Measurements from ENCODE around the gene DRG1. TPM values are rescaled to one million over a fixed set of nuclear protein-coding genes. Genes with fewer than 3 reads are reported as not detected.
"Not testable (repeated sequence)": the region's sequence is repeated elsewhere in the genome, so short reads cannot be mapped to it uniquely, and the experiment has no call there.

The DRG1 gene
- total and polyA plus RNA-seq, 2 donors from 2014 or later: 46.5 to 93.3 TPM

DNA sequence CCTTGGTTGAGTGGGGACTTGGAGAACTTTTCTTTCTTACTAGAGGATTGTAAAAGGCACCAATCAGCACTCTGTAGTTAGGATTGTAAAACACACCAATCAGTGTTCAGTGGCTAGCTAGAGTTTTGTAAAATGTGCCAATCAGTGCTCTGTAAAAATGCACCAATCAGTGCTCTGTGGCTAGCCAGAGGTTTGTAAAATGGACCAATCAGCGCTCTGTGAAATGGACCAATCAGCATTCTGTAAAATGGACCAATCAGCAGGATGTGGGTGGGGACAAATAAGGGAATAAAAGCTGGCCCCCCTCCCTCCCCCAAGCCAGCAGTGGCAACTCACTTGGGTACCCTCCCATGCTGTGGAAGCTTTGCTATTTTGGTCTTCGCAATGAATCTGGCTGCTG lies 5.5 kb upstream of the DRG1 start:
- Histone ChIP-seq H3K9ac (ENCODE audit: low read length in 3 of 3) (no peak overlapping the region), H3K4me3 (ENCODE audit: low read length in 3 of 3) (no peak overlapping the region), H3K4me1 (ENCODE audit: control insufficient read depth in 2 of 3, insufficient read depth in 2 of 3, low read depth in 1 of 3, low read length in 3 of 3) (peaks cover 0 to 5% (median 0%) of the 10 kb centered on the region in 3 donors), H3K36me3 (ENCODE audit: control insufficient read depth in 2 of 3, insufficient read depth in 3 of 3, low read length in 3 of 3) (no peaks in the 10 kb centered on the region), H3K27ac (ENCODE audit: low read depth in 2 of 2, low read length in 2 of 2) (no peak overlapping the region), H3K9me3 (ENCODE audit: control insufficient read depth in 2 of 3, insufficient read depth in 1 of 3, low read length in 3 of 3) (no peaks in the 10 kb centered on the region), H3K27me3 (ENCODE audit: control insufficient read depth, insufficient read depth, low read length) (no peaks in the 10 kb centered on the region)
- FAIRE-seq (no peak), DNase-seq (no peak)
- intact Hi-C loops (cut with DNase I): no loop called here
- TF ChIP-seq, protein P1, sequence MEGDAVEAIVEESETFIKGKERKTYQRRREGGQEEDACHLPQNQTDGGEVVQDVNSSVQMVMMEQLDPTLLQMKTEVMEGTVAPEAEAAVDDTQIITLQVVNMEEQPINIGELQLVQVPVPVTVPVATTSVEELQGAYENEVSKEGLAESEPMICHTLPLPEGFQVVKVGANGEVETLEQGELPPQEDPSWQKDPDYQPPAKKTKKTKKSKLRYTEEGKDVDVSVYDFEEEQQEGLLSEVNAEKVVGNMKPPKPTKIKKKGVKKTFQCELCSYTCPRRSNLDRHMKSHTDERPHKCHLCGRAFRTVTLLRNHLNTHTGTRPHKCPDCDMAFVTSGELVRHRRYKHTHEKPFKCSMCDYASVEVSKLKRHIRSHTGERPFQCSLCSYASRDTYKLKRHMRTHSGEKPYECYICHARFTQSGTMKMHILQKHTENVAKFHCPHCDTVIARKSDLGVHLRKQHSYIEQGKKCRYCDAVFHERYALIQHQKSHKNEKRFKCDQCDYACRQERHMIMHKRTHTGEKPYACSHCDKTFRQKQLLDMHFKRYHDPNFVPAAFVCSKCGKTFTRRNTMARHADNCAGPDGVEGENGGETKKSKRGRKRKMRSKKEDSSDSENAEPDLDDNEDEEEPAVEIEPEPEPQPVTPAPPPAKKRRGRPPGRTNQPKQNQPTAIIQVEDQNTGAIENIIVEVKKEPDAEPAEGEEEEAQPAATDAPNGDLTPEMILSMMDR (IDR thresholded peaks at IDR 0.05; ENCODE audit: borderline replicate concordance, extremely low read depth, insufficient read depth): no peak

DNA sequence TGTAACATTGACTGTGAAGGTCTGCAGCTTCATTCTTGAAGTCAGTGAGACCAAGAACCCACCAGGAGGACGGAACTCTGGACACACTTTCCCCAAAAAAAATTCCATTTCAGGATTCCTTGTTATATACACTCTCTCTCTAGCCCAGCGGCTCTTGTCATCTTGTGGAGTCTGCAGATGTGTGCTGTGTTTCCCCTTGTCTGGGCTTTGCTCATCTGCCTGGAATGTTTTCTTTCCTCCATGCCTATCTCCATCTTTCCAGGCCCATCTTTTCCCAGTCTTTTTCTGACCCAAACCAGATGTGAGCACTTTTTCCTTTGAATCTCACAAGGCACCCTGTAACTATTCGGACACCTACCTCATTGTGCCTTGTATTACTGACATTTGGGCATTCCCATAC lies 5.1 kb upstream of the DRG1 start:
- Histone ChIP-seq H3K4me3 (ENCODE audit: low read length in 3 of 3) (no peak overlapping the region), H3K4me1 (ENCODE audit: control insufficient read depth in 2 of 3, insufficient read depth in 2 of 3, low read depth in 1 of 3, low read length in 3 of 3) (peaks cover 0 to 5% (median 0%) of the 10 kb centered on the region in 3 donors), H3K27ac (ENCODE audit: low read depth in 2 of 2, low read length in 2 of 2) (no peak overlapping the region), H3K9me3 (ENCODE audit: control insufficient read depth in 2 of 3, insufficient read depth in 1 of 3, low read length in 3 of 3) (no peaks in the 10 kb centered on the region), H3K36me3 (ENCODE audit: control insufficient read depth in 2 of 3, insufficient read depth in 3 of 3, low read length in 3 of 3) (no peaks in the 10 kb centered on the region), H3K27me3 (ENCODE audit: control insufficient read depth, insufficient read depth, low read length) (no peaks in the 10 kb centered on the region), H3K9ac (ENCODE audit: low read length in 3 of 3) (no peak overlapping the region)
- intact Hi-C loops (cut with DNase I): no loop called here
- TF ChIP-seq, protein P1 (IDR thresholded peaks at IDR 0.05; ENCODE audit: borderline replicate concordance, extremely low read depth, insufficient read depth): no peak
- no peak for DNase-seq
- no peak for FAIRE-seq

DNA sequence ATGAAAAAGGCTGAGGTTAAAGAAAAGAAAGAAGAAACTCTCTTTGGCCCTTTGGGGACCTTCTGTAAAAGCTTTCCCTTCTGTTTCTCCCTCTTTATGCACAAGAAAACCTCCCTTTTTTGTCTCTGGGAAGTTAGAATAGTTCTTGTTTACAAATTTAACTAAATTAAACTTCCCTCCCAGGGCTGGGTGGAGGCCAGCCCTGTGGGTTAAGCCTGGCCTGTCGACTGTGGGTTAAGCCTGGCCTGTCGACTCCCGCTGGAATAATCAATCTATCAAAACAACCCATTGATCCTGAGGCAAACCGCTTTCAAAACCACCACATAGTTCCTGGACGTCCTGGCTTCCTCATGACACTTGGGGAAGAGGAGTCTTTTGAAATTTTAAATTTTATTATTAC lies 1.2 kb upstream of the DRG1 start:
- TF ChIP-seq, protein P1 (IDR thresholded peaks at IDR 0.05; ENCODE audit: borderline replicate concordance, extremely low read depth, insufficient read depth): no peak
- H3K4me1 ChIP-seq (ENCODE audit: control insufficient read depth in 2 of 3, insufficient read depth in 2 of 3, low read depth in 1 of 3, low read length in 3 of 3): peaks cover 0 to 6% (median 5%) of the 10 kb centered on the region in 3 donors
- no peaks in the 10 kb centered on the region for H3K27me3 ChIP-seq (ENCODE audit: control insufficient read depth, insufficient read depth, low read length)
- DNase-seq (peak in 2 of 5 donors; percentile 4 to 28), FAIRE-seq (no peak)
- H3K27ac ChIP-seq (ENCODE audit: low read depth in 2 of 2, low read length in 2 of 2): no peak overlapping the region
- H3K9me3 ChIP-seq (ENCODE audit: control insufficient read depth in 2 of 3, insufficient read depth in 1 of 3, low read length in 3 of 3): no peaks in the 10 kb centered on the region
- no peak overlapping the region for H3K4me3 ChIP-seq (ENCODE audit: low read length in 3 of 3)
- intact Hi-C loops (cut with DNase I): no loop called here
- no peak overlapping the region for H3K9ac ChIP-seq (ENCODE audit: low read length in 3 of 3)
- peaks cover 0 to 7% (median 2%) of the 10 kb centered on the region in 3 donors for H3K36me3 ChIP-seq (ENCODE audit: control insufficient read depth in 2 of 3, insufficient read depth in 3 of 3, low read length in 3 of 3)

DNA sequence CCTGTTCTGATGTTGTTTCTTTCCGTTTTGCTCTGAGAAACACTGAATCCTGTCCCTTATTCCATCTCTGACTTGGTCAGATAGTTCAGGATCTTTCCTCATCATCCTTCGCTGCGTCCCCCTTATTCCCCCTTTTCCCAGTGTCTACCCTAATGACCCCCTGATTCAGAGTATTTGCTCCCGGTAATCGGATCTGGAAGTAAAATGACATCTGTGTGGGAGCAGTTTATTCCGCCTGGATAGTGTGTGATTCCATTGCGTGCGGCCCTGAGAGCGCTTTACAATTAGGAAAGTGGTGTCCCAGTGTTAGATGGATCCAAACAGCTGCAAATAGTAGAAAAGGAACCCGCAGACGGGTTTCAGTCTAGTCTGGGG lies 606 bp downstream of the DRG1 start:
- H3K27ac ChIP-seq (ENCODE audit: low read depth in 2 of 2, low read length in 2 of 2): peak overlapping the region; percentile 76 to 80
- peak in 3 of 5 donors; percentile 36 to 61 (median 60) for DNase-seq
- H3K4me1 ChIP-seq (ENCODE audit: control insufficient read depth in 2 of 3, insufficient read depth in 2 of 3, low read depth in 1 of 3, low read length in 3 of 3): peaks cover 0 to 6% (median 5%) of the 10 kb centered on the region in 3 donors
- H3K36me3 ChIP-seq (ENCODE audit: control insufficient read depth in 2 of 3, insufficient read depth in 3 of 3, low read length in 3 of 3): peaks cover 0 to 14% (median 5%) of the 10 kb centered on the region in 3 donors
- FAIRE-seq: no peak
- no peaks in the 10 kb centered on the region for H3K27me3 ChIP-seq (ENCODE audit: control insufficient read depth, insufficient read depth, low read length)
- peak overlapping the region; percentile 89 to 100 (median 90) for H3K4me3 ChIP-seq (ENCODE audit: low read length in 3 of 3)
- TF ChIP-seq, protein P1 (IDR thresholded peaks at IDR 0.05; ENCODE audit: borderline replicate concordance, extremely low read depth, insufficient read depth): no peak
- H3K9me3 ChIP-seq (ENCODE audit: control insufficient read depth in 2 of 3, insufficient read depth in 1 of 3, low read length in 3 of 3): no peaks in the 10 kb centered on the region
- peak overlapping the region; percentile 21 to 99 (median 88) for H3K9ac ChIP-seq (ENCODE audit: low read length in 3 of 3)
- intact Hi-C loops (cut with DNase I): no loop called here

DNA sequence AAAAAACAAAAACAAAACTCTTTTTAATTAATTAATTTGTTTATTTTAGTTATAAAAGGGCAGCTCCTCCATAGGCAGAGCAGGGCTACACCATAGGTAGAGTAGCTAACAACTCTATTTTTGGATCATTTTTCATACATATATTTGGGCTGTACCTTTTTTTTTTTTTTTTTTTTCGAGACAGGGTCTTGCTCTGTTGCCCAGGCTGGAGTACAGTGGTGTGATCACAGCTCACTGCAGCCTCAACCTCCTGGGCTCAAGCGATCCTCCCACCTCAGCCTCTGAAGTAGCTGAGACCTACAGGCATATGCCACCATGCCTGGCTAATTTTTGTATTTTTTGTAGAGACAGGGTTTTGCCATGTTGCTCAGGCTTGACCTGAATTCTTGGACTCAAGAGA lies 2.9 kb downstream of the DRG1 start:
- intact Hi-C loops (cut with DNase I); FAIRE-seq; H3K4me3 ChIP-seq (ENCODE audit: low read length in 3 of 3); H3K27me3 ChIP-seq (ENCODE audit: control insufficient read depth, insufficient read depth, low read length); H3K27ac ChIP-seq (ENCODE audit: low read depth in 2 of 2, low read length in 2 of 2); H3K9me3 ChIP-seq (ENCODE audit: control insufficient read depth in 2 of 3, insufficient read depth in 1 of 3, low read length in 3 of 3); H3K4me1 ChIP-seq (ENCODE audit: control insufficient read depth in 2 of 3, insufficient read depth in 2 of 3, low read depth in 1 of 3, low read length in 3 of 3); DNase-seq; H3K9ac ChIP-seq (ENCODE audit: low read length in 3 of 3): not testable (repeated sequence)
- H3K36me3 ChIP-seq (ENCODE audit: control insufficient read depth in 2 of 3, insufficient read depth in 3 of 3, low read length in 3 of 3): peaks cover 3 to 19% (median 8%) of the 10 kb centered on the region in 3 donors

Measured in kidney (tissue), 14 donors.